K562 (cell line): ENCODE results near the gene MYBPC3. TPM values are rescaled to one million over a fixed set of nuclear protein-coding genes. Genes with fewer than 3 reads are reported as not detected.

Source experiments
- ATF1 ChIP-seq, 2 experiments: fragments of 450-650 bp in 1 of 2; IDR thresholded peaks; 2 replicates each; pipeline ENCODE4 v1.6.1; 2016; ENCODE audit warnings: missing compliant biosample characterization in 1 of 2, missing genetic modification characterization in 1 of 2
- CREB5 ChIP-seq: fragments of 250-450 bp; sonication (Bioruptor Pico); IDR thresholded peaks from 2 replicates; pipeline ENCODE4 v1.5.0; 2020; ENCODE audit warnings: mild to moderate bottlenecking
- DPF2 ChIP-seq: fragments of 450-650 bp; IDR thresholded peaks from 2 replicates; pipeline ENCODE4 v1.6.1; 2016
- FOXK1 ChIP-seq: sonication (generic); formaldehyde crosslinking; IDR thresholded peaks from 2 replicates; pipeline ENCODE4 v1.8.0; 2022; ENCODE audit warnings: missing genetic modification reagents, mild to moderate bottlenecking, borderline replicate concordance
- GATAD2B ChIP-seq: fragments of 450-650 bp; IDR thresholded peaks from 2 replicates; pipeline ENCODE4 v1.6.1; 2017; ENCODE audit warnings: mild to moderate bottlenecking, borderline replicate concordance
- HOMEZ ChIP-seq: fragments of 250-450 bp; sonication (Bioruptor Pico); IDR thresholded peaks from 2 replicates; pipeline ENCODE4 v1.4.0; 2020; ENCODE audit warnings: mild to moderate bottlenecking, moderate library complexity
- MAFG ChIP-seq: fragments of 450-650 bp; conservative IDR thresholded peaks from 2 replicates; pipeline ENCODE4 v1.6.1; 2016; ENCODE audit warnings: missing genetic modification characterization, missing compliant biosample characterization
- MCM7 ChIP-seq, 2 experiments: fragments of 450-650 bp; IDR thresholded peaks; 2 replicates each; pipeline ENCODE4 v1.6.1; 2016 to 2018
- MEF2D ChIP-seq: conservative IDR thresholded peaks from 2 replicates; pipeline ENCODE4 v1.6.1; 2016; ENCODE audit warnings: low read depth, missing genetic modification characterization, missing compliant biosample characterization
- NFRKB ChIP-seq: fragments of 450-650 bp; IDR thresholded peaks from 2 replicates; pipeline ENCODE4 v1.6.1; 2016; ENCODE audit warnings: low read depth
- NR2C2 ChIP-seq, 2 experiments: fragments of 200-800 bp in 1 of 2; sonication (Bioruptor generic) in 1 of 2; sonication (generic) in 1 of 2; formaldehyde crosslinking in 1 of 2; IDR thresholded peaks; 2 replicates each; pipeline versions ENCODE4 v1.6.1 to v1.8.0; 2016 to 2022; ENCODE audit warnings: mild to moderate bottlenecking in 1 of 2, missing compliant biosample characterization in 1 of 2, missing genetic modification characterization in 1 of 2, missing genetic modification reagents in 1 of 2
- PKNOX1 ChIP-seq: fragments of 450-650 bp; IDR thresholded peaks from 2 replicates; pipeline ENCODE4 v1.6.1; 2016
- PTTG1 ChIP-seq: fragments of 450-650 bp; IDR thresholded peaks from 2 replicates; pipeline ENCODE4 v1.6.1; 2016; ENCODE audit warnings: low read depth, mild to moderate bottlenecking, missing genetic modification characterization, missing compliant biosample characterization
- SAFB2 ChIP-seq: fragments of 200-400 bp; formaldehyde crosslinking; IDR thresholded peaks from 2 replicates; pipeline ENCODE4 v1.6.1; 2018; ENCODE audit warnings: borderline replicate concordance, low read length, low read depth, moderate library complexity; ENCODE audit not compliant: severe bottlenecking
- STAG1 ChIP-seq: sonication (generic); formaldehyde crosslinking; IDR thresholded peaks from 2 replicates; pipeline ENCODE4 v1.5.0; 2020; ENCODE audit warnings: missing genetic modification reagents, borderline replicate concordance
- SUPT5H ChIP-seq: fragments of 450-650 bp; IDR thresholded peaks from 2 replicates; pipeline ENCODE4 v1.6.1; 2016
- THAP7 ChIP-seq: fragments of 250-450 bp; sonication (Bioruptor Pico); IDR thresholded peaks from 2 replicates; pipeline ENCODE4 v1.5.0; 2021
- ZC3H11A ChIP-seq: IDR thresholded peaks from 2 replicates; pipeline ENCODE4 v1.6.1; 2012; ENCODE audit warnings: low read depth, low read length, improper control_type of control experiment
- ZFP1 ChIP-seq: fragments of 450-650 bp; formaldehyde crosslinking; IDR thresholded peaks from 2 replicates; pipeline ENCODE4 v1.4.0; 2020; ENCODE audit warnings: mild to moderate bottlenecking, mixed read lengths
- ZFP36 ChIP-seq: fragments of 150-350 bp; IDR thresholded peaks from 2 replicates; pipeline ENCODE4 v1.6.1; 2018; ENCODE audit warnings: low read length, low read depth; ENCODE audit not compliant: partially characterized antibody
- ZNF274 ChIP-seq: IDR thresholded peaks from 2 replicates; pipeline ENCODE4 v1.6.1; 2011; ENCODE audit warnings: low read depth, mild to moderate bottlenecking, low read length, moderate library complexity, borderline replicate concordance
- ZNF449 ChIP-seq: fragments of 250-450 bp; sonication (Bioruptor Pico); IDR thresholded peaks from 2 replicates; pipeline ENCODE4 v1.8.0; 2022; ENCODE audit warnings: moderate library complexity, mild to moderate bottlenecking, inconsistent platforms
- polyA plus RNA-seq, 8 experiments: library from polyadenylated mRNA; depleted of rRNA in 4 of 8; stranded (reverse) in 5 of 8; unstranded in 3 of 8; fragments of >200 nt; fragmentation: Nextera tagmentation in 2 of 8; fragmentation: Illumina TruSeq in 1 of 8; extraction: Ambion mirVana in 2 of 8; extraction: Trizol in 1 of 8; gene quantifications; 2 replicates each; pipeline versions ENCODE4 v1.2.1 to v1.2.3, GENCODE V29; 2011 to 2014; ENCODE audit warnings: inconsistent platforms in 1 of 8, missing spikeins in 1 of 8
- total RNA-seq, 7 experiments: library from RNA; depleted of rRNA in 6 of 7; stranded (reverse); fragments of >200 nt in 6 of 7; fragmentation: Illumina TruSeq in 2 of 7; extraction: Trizol in 2 of 7; gene quantifications; 2 replicates each; pipeline versions ENCODE4 v1.2.1 to v1.2.3, GENCODE V29; 2011 to 2021; ENCODE audit warnings: low replicate concordance in 1 of 7

The MYBPC3 gene
- total and polyA plus RNA-seq, 9 of the 15 experiments (the other 6 are each of a cell fraction or from before 2014, with no cell fraction given), result 0.01 TPM; not detected in 8

- TF ChIP-seq THAP7 (CRISPR knock-in tag) (no peak), ZC3H11A (no peak), HOMEZ (CRISPR knock-in tag) (no peak), NFRKB (no peak), STAG1 (CRISPR knock-in tag) (peak; percentile 97), PTTG1 (tag) (no peak), ZFP36 (no peak), SAFB2 (no peak), FOXK1 (no peak), MAFG (tag) (no peak), SUPT5H (0 out of 2 replicates have a peak, but pooled peaks have one; percentile 40), ATF1 (CRISPR knock-in tag; IDR thresholded peaks at IDR 0.05) (no peak), ATF1 (tag; IDR thresholded peaks at IDR 0.05) (no peak), CREB5 (CRISPR knock-in tag) (no peak), PKNOX1 (peak; percentile 41; the same call in 1 of the 2 replicates), ZNF274 (no peak), GATAD2B (no peak), MCM7 (IDR thresholded peaks at IDR 0.05) (no peak), NR2C2 (CRISPR knock-in tag; IDR thresholded peaks at IDR 0.05) (peak; percentile 70; the same call in 1 of the 2 replicates), NR2C2 (tag; IDR thresholded peaks at IDR 0.05) (peak; percentile 66; the same call in 1 of the 2 replicates), ZFP1 (CRISPR knock-in tag) (no peak), ZNF449 (no peak), MEF2D (tag) (no peak), DPF2 (peak; percentile 42; the same call in 1 of the 2 replicates)
These were observed 3.0 kb upstream of the MYBPC3 start (continued) for GRCh38 chr11:47355283-47356128.
